ENCODE measurements around the gene TBK1. TPM values are rescaled to one million over a fixed set of nuclear protein-coding genes. Genes with fewer than 3 reads are reported as not detected.

TBK1 gene
- total and polyA plus RNA-seq, 4 donors: 21.0 to 51.6 (median 23.3) TPM

- H3K4me3 ChIP-seq (ENCODE audit: low read depth, low read length): no peak overlapping the region
- no peak overlapping the region for H3K27ac ChIP-seq (ENCODE audit: low read depth, low read length)
- H3K4me1 ChIP-seq (ENCODE audit: control insufficient read depth, insufficient read depth, low read length): no peaks in the 10 kb centered on the region
- H3K27me3 ChIP-seq (ENCODE audit: control insufficient read depth, insufficient read depth, low read length): no peaks in the 10 kb centered on the region
- no peak for DNase-seq (ENCODE audit: low read depth in 4 of 6, low spot score in 6 of 6)
- no peaks in the 10 kb centered on the region for H3K9me3 ChIP-seq (ENCODE audit: control insufficient read depth, insufficient read depth, low read length)
- peaks cover 26% of the 10 kb centered on the region for H3K36me3 ChIP-seq (ENCODE audit: control insufficient read depth, insufficient read depth, low read length)
Observed at GRCh38 chr12:64418209-64418608, 33.7 kb upstream of the TBK1 start.

- no CpG with 5 or more reads among the region's 3 CpGs for WGBS (ENCODE audit: insufficient coverage)
- no peak for DNase-seq (ENCODE audit: low read depth in 4 of 6, low spot score in 6 of 6)
Observed at GRCh38 chr12:64419696-64420095, 32.2 kb upstream of the TBK1 start.

GRCh38 chr12:64427988-64428387 lies 23.9 kb upstream of the TBK1 start:
- H3K4me3 ChIP-seq (ENCODE audit: low read depth, low read length): no peak overlapping the region
- H3K36me3 ChIP-seq (ENCODE audit: control insufficient read depth, insufficient read depth, low read length): peaks cover 36% of the 10 kb centered on the region
- no peaks in the 10 kb centered on the region for H3K4me1 ChIP-seq (ENCODE audit: control insufficient read depth, insufficient read depth, low read length)
- DNase-seq (ENCODE audit: low read depth in 4 of 6, low spot score in 6 of 6): no peak
- no peak overlapping the region for H3K27ac ChIP-seq (ENCODE audit: low read depth, low read length)
- no CpG with 5 or more reads among the region's 1 CpG for WGBS (ENCODE audit: insufficient coverage)
- no peaks in the 10 kb centered on the region for H3K9me3 ChIP-seq (ENCODE audit: control insufficient read depth, insufficient read depth, low read length)
- H3K27me3 ChIP-seq (ENCODE audit: control insufficient read depth, insufficient read depth, low read length): no peaks in the 10 kb centered on the region

More at GRCh38 chr12:64419696-64420095, 32.2 kb upstream of the TBK1 start:
- no peak overlapping the region for H3K4me3 ChIP-seq (ENCODE audit: low read depth, low read length)
- peaks cover 24% of the 10 kb centered on the region for H3K36me3 ChIP-seq (ENCODE audit: control insufficient read depth, insufficient read depth, low read length)
- H3K27me3 ChIP-seq (ENCODE audit: control insufficient read depth, insufficient read depth, low read length): no peaks in the 10 kb centered on the region
- H3K4me1 ChIP-seq (ENCODE audit: control insufficient read depth, insufficient read depth, low read length): no peaks in the 10 kb centered on the region
- no peaks in the 10 kb centered on the region for H3K9me3 ChIP-seq (ENCODE audit: control insufficient read depth, insufficient read depth, low read length)
- no peak overlapping the region for H3K27ac ChIP-seq (ENCODE audit: low read depth, low read length)

- no peaks in the 10 kb centered on the region for H3K27me3 ChIP-seq (ENCODE audit: control insufficient read depth, insufficient read depth, low read length)
- H3K27ac ChIP-seq (ENCODE audit: low read depth, low read length): no peak overlapping the region
- DNase-seq (ENCODE audit: low read depth in 4 of 6, low spot score in 6 of 6): no peak
- H3K9me3 ChIP-seq (ENCODE audit: control insufficient read depth, insufficient read depth, low read length): no peaks in the 10 kb centered on the region
- 100% methylated on average over 2 of the region's 4 CpGs for WGBS (ENCODE audit: insufficient coverage)
- no peaks in the 10 kb centered on the region for H3K4me1 ChIP-seq (ENCODE audit: control insufficient read depth, insufficient read depth, low read length)
- H3K36me3 ChIP-seq (ENCODE audit: control insufficient read depth, insufficient read depth, low read length): peaks cover 38% of the 10 kb centered on the region
- H3K4me3 ChIP-seq (ENCODE audit: low read depth, low read length): no peak overlapping the region
Observed at GRCh38 chr12:64428956-64429355, 23.0 kb upstream of the TBK1 start.

GRCh38 chr12:64430886-64431285 lies 21.0 kb upstream of the TBK1 start:
- Histone ChIP-seq H3K4me1 (ENCODE audit: control insufficient read depth, insufficient read depth, low read length) (no peaks in the 10 kb centered on the region), H3K27ac (ENCODE audit: low read depth, low read length) (no peak overlapping the region), H3K4me3 (ENCODE audit: low read depth, low read length) (no peak overlapping the region), H3K27me3 (ENCODE audit: control insufficient read depth, insufficient read depth, low read length) (no peaks in the 10 kb centered on the region), H3K36me3 (ENCODE audit: control insufficient read depth, insufficient read depth, low read length) (peaks cover 40% of the 10 kb centered on the region), H3K9me3 (ENCODE audit: control insufficient read depth, insufficient read depth, low read length) (no peaks in the 10 kb centered on the region)
- DNase-seq (ENCODE audit: low read depth in 4 of 6, low spot score in 6 of 6): no peak
- 100% methylated on average over 1 of the region's 2 CpGs for WGBS (ENCODE audit: insufficient coverage)

- H3K27ac ChIP-seq (ENCODE audit: low read depth, low read length): no peak overlapping the region
- no peak for DNase-seq (ENCODE audit: low read depth in 4 of 6, low spot score in 6 of 6)
- no peaks in the 10 kb centered on the region for H3K9me3 ChIP-seq (ENCODE audit: control insufficient read depth, insufficient read depth, low read length)
- H3K36me3 ChIP-seq (ENCODE audit: control insufficient read depth, insufficient read depth, low read length): peaks cover 41% of the 10 kb centered on the region
- no CpG with 5 or more reads among the region's 4 CpGs for WGBS (ENCODE audit: insufficient coverage)
- no peaks in the 10 kb centered on the region for H3K4me1 ChIP-seq (ENCODE audit: control insufficient read depth, insufficient read depth, low read length)
- no peak overlapping the region for H3K4me3 ChIP-seq (ENCODE audit: low read depth, low read length)
- no peaks in the 10 kb centered on the region for H3K27me3 ChIP-seq (ENCODE audit: control insufficient read depth, insufficient read depth, low read length)
Observed at GRCh38 chr12:64431791-64432190, 20.1 kb upstream of the TBK1 start.

GRCh38 chr12:64433915-64434314 lies 18.0 kb upstream of the TBK1 start:
- H3K4me3 ChIP-seq (ENCODE audit: low read depth, low read length): no peak overlapping the region
- no peak for DNase-seq (ENCODE audit: low read depth in 4 of 6, low spot score in 6 of 6)
- H3K36me3 ChIP-seq (ENCODE audit: control insufficient read depth, insufficient read depth, low read length): peaks cover 37% of the 10 kb centered on the region
- no peaks in the 10 kb centered on the region for H3K27me3 ChIP-seq (ENCODE audit: control insufficient read depth, insufficient read depth, low read length)
- H3K4me1 ChIP-seq (ENCODE audit: control insufficient read depth, insufficient read depth, low read length): no peaks in the 10 kb centered on the region
- H3K27ac ChIP-seq (ENCODE audit: low read depth, low read length): no peak overlapping the region
- 100% methylated on average over 1 of the region's 5 CpGs for WGBS (ENCODE audit: insufficient coverage)
- H3K9me3 ChIP-seq (ENCODE audit: control insufficient read depth, insufficient read depth, low read length): no peaks in the 10 kb centered on the region

GRCh38 chr12:64440100-64440499 lies 11.8 kb upstream of the TBK1 start:
- Histone ChIP-seq H3K4me3 (ENCODE audit: low read depth, low read length) (no peak overlapping the region), H3K27ac (ENCODE audit: low read depth, low read length) (no peak overlapping the region), H3K4me1 (ENCODE audit: control insufficient read depth, insufficient read depth, low read length) (no peaks in the 10 kb centered on the region), H3K36me3 (ENCODE audit: control insufficient read depth, insufficient read depth, low read length) (peaks cover 34% of the 10 kb centered on the region), H3K9me3 (ENCODE audit: control insufficient read depth, insufficient read depth, low read length) (no peaks in the 10 kb centered on the region), H3K27me3 (ENCODE audit: control insufficient read depth, insufficient read depth, low read length) (no peaks in the 10 kb centered on the region)
- no peak for DNase-seq (ENCODE audit: low read depth in 4 of 6, low spot score in 6 of 6)
- no CpG with 5 or more reads among the region's 1 CpG for WGBS (ENCODE audit: insufficient coverage)

- DNase-seq (ENCODE audit: low read depth in 4 of 6, low spot score in 6 of 6): no peak
- Histone ChIP-seq H3K27ac (ENCODE audit: low read depth, low read length) (no peak overlapping the region), H3K9me3 (ENCODE audit: control insufficient read depth, insufficient read depth, low read length) (no peaks in the 10 kb centered on the region), H3K27me3 (ENCODE audit: control insufficient read depth, insufficient read depth, low read length) (no peaks in the 10 kb centered on the region), H3K4me3 (ENCODE audit: low read depth, low read length) (no peak overlapping the region), H3K36me3 (ENCODE audit: control insufficient read depth, insufficient read depth, low read length) (peaks cover 25% of the 10 kb centered on the region), H3K4me1 (ENCODE audit: control insufficient read depth, insufficient read depth, low read length) (no peaks in the 10 kb centered on the region)
- no CpG with 5 or more reads among the region's 2 CpGs for WGBS (ENCODE audit: insufficient coverage)
Observed at GRCh38 chr12:64445490-64445889, 6.4 kb upstream of the TBK1 start.

- H3K4me3 ChIP-seq (ENCODE audit: low read depth, low read length): no peak overlapping the region
- no peak for DNase-seq (ENCODE audit: low read depth in 4 of 6, low spot score in 6 of 6)
- H3K4me1 ChIP-seq (ENCODE audit: control insufficient read depth, insufficient read depth, low read length): no peaks in the 10 kb centered on the region
- peaks cover 25% of the 10 kb centered on the region for H3K36me3 ChIP-seq (ENCODE audit: control insufficient read depth, insufficient read depth, low read length)
- H3K9me3 ChIP-seq (ENCODE audit: control insufficient read depth, insufficient read depth, low read length): no peaks in the 10 kb centered on the region
- no CpG with 5 or more reads among the region's 1 CpG for WGBS (ENCODE audit: insufficient coverage)
- H3K27ac ChIP-seq (ENCODE audit: low read depth, low read length): no peak overlapping the region
- no peaks in the 10 kb centered on the region for H3K27me3 ChIP-seq (ENCODE audit: control insufficient read depth, insufficient read depth, low read length)
Observed at GRCh38 chr12:64446295-64446694, 5.6 kb upstream of the TBK1 start.

All from spinal cord (tissue), 10 donors.